Erythroblast (primary cell): ENCODE measurements around the gene PSMB2.

Experiments used
- DNase-seq, 2 experiments: peaks; one replicate each; lab custom pipeline; 2025; lab: John Stamatoyannopoulos, UW
- GATA1 ChIP-seq: IDR thresholded peaks from 2 replicates; pipeline ENCODE4 v1.6.1; 2011; ENCODE audit warnings: low read depth, mild to moderate bottlenecking, control low read depth, low read length, moderate library complexity
- POLR2A ChIP-seq: IDR thresholded peaks from 2 replicates; pipeline ENCODE4 v1.6.1; 2011; ENCODE audit warnings: mild to moderate bottlenecking, low read length

PSMB2 gene

DNA sequence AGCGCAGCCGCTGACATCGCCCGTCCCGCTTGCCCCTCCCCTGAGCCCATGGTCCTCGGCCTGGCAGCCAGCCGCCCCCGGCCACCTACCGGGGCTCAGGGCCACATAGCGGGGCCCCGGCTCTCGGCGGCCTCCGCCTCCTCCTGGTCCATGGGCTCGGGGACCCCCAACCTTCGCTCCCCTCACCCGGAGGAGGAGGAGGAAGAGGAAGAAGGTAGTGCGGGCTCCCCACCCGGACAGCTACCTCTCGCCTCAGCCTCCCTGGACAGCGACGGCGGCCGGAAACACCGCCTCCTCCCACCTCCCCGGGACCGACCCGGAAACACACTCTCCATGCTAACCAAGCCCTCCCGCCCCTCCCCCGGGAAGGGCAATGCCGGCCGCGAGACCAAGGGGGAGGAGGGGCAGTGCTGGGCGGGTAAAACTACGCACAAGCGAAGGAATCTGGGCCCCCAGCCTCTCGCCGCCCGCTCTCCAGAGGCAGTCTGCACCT, 84.2 kb downstream of the PSMB2 start, which contains the start of gene KIAA0319L:
KIAA0319L (minus strand) TSS at position 286 of the 493 bp plus-strand sequence. CDS start 2,912 bp downstream, outside the sequence.
- TF ChIP-seq GATA1 (no peak), POLR2A (peak; percentile 57)
- DNase-seq: peak; percentile 90 to 93

DNA sequence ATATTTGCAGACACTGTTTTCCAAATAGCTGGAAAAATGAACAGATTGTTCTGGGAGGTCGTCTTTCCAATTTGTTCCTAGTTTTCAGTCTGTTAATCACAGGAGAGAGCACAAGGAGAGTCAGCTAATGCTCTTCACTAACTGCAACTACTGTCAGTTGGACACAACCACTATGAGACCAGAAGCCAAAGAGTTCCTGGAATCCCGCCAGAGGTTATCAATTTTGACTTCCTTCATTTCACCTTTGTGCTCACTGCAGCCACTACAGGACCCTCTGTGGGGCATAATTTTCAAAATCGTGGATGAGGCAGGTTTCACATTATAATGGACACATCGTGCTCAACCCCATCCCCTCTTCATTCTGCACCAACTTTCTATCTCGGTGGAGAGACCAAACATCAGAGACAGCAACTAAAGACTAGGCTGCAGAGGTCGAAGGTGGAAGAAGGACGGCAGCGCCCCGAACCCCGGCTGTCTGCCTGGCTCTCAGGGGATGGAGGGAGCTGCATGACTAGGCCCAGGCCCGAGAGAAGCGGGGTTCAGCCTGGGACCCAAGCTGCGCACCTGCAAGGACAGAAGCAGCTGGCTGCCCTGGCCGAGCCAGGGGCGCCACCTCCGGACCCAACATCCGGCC, 84.7 kb downstream of the PSMB2 start:
- peak; percentile 46 to 53 for DNase-seq
- no peak for TF ChIP-seq GATA1
- TF ChIP-seq POLR2A: no peak

DNA sequence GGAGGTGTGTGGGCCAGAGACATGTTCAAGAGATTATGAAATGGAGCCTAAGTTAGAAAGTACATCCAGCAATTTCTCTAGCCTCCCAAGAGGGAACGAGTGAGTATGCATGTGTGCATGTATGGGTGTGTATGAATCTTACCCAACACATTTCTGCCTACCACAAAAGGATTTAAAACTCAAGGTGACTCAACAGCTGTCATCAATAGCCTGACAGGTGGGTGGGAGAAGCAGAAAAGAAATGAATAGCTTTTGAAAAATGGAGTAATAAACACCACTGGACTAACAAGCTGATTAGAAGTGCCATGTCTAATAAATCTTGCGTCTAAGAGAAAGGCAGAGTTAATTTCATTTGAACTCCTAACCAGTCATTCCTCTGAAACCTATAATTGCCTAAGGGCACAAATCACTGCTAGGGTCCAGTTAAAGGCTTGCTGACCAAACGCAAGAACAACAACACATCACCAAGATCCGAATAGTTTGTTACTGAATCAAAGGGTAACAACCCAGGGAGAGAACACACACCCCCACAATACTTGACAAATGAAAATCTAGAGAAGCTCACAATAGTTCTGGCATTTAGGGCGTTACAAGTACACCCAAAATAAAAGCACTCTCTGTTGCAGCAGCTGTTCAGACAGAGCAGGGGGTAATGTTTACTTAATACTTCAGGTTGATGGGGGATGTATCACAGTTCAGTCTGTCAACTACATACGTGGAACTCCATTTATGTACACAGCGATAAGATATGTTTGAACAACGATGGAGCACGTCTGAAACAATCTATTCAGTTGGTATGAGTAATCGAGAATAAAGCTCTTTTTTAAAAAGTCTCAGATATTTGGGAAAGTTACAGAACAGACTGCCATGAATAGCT, 85.5 kb downstream of the PSMB2 start:
- TF ChIP-seq GATA1 (no peak), POLR2A (no peak)
- DNase-seq: peak in 1 of 2 experiments; percentile 27

DNA sequence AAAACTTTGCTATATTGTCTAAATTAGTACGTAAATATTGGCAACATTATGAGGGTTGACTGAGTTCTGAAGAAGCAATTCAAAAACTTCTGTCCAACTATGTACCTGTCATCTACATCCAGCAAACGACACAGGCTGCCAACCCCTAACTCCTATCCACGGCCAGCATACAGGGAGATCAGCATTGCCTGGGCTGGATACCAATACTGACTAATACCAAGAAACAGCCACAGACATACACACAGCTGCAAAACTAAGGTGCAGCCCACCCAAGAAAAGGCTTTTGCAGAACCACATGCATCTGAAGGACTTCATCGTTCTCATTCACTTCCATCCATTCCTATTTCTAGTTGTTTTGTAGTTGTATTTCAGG, 86.1 kb downstream of the PSMB2 start:
- no peak for DNase-seq
- TF ChIP-seq GATA1: no peak
- TF ChIP-seq POLR2A: no peak

DNA sequence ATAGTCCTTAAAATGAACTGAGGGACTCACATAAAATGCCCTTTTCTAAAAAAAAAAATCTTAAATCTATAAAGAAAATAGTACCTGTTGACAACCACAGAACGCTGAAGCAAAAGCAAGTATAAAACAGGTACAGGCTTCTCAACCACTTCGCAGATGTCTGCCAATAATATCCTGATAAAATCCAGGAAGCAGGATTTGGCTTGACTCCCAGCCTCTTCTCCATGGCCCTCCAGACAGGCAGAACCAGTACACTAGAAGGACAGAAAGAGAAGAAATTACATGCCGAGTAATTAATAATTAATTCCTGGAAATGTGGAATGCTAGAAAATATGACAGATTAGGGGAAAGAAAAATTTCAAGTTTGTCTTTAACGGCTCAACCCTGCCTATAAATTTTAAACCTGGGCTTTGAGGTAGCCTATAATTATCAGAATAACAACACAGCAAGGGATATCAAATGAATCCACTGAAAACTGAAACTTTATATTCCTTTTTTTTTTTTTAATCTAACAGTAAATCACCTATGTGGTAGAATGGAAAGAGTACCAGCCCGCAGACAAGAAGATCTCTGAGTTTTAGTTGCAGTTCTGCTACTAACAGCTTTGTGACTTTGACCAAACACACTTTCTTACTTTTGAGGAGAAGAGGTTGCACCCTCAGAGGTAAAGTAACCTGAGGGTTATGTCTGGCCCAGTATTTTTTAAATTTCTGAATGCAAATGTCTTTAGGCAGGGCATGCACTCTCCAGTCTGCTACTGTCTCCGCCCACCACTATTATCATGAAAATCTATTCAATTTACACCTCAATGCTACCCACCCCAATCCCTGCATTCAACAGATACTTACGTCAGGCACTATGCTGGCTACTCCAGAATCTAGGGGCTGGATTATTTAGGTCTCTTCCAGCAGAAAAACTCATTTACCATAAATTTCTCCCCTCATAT, 86.8 kb downstream of the PSMB2 start:
- no peak for TF ChIP-seq POLR2A
- no peak for TF ChIP-seq GATA1
- DNase-seq: no peak

DNA sequence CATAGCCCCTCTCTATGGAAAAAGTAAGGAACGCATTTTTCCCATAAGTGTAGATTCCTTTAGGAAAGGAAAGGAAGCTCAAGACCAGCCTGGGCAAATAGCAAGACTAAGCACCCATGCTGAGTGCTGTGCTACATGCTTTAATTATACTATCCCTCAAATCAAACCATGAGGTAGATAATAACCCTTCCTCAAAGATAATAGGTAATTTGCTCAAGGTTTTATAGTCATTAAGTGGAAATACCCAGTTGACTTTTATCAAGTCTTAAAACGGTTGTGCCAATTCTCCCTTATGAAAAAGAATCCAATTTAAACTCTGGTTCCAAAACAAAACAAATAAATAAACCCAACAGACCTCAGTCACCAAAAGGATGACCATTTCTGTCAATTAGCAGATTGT, 87.5 kb downstream of the PSMB2 start:
- DNase-seq: no peak
- no peak for TF ChIP-seq GATA1
- TF ChIP-seq POLR2A: no peak
